HepG2 (cell line): ENCODE data around the gene TMEM220. TPM values are rescaled to one million over a fixed set of nuclear protein-coding genes. Genes with fewer than 3 reads are reported as not detected.

ENCODE experiments used
- ATAC-seq: fragments of 200-7000 bp; cut with Tn5 transposase; 3 replicates; pipeline ENCODE4 v1.9.1; 2020; ENCODE audit warnings: mild to moderate bottlenecking, moderate library complexity
- BruUV-seq: library from RNA; stranded (reverse); fragments of 400-500 nt; replicated peaks from 2 replicates; lab custom pipeline; 2021; lab: Mats Ljungman, UMichigan
- CTCF ChIA-PET: fragments of 300-600 bp; formaldehyde crosslinking; extraction: SDS; loops from one replicate; lab custom pipeline; 2021; ENCODE audit warnings: low total read pairs, inconsistent platforms, low intra/inter-chr PET ratio; lab: Yijun Ruan, JAX
- POLR2A ChIA-PET: fragments of 350-600 bp; sonication (Branson Sonifier 250); formaldehyde crosslinking; loops from one replicate; lab custom pipeline; 2020; ENCODE audit warnings: antibody characterized with exemption, inconsistent platforms; lab: Yijun Ruan, JAX
- DNase-seq: peaks from one replicate; pipeline ENCODE4 v3.0.0-alpha.2; 2015; ENCODE audit warnings: low spot score
- FAIRE-seq: peaks from 3 replicates; lab custom pipeline; 2011; peaks lifted over from hg19 to GRCh38; lab: Jason Lieb, UNC
- H2AFZ ChIP-seq: one replicate; pipeline ENCODE4 v1.6.1; 2011; ENCODE audit warnings: low read length, inconsistent platforms
- H3K27ac ChIP-seq: fragments of 300-600 bp; 3 replicates; pipeline ENCODE4 v1.8.0; 2011; ENCODE audit warnings: mixed run types, mild to moderate bottlenecking, mixed read lengths, low read length, inconsistent platforms; ENCODE audit not compliant: insufficient read depth; ENCODE audit errors: extremely low read length
- H3K27me3 ChIP-seq, 2 experiments: fragments of 200-600 bp in 1 of 2; 2 replicates in 1 of 2; 3 replicates in 1 of 2; pipeline versions ENCODE4 v1.6.0 to v1.8.0; 2011; ENCODE audit warnings: low read length in 2 of 2, mild to moderate bottlenecking in 2 of 2, moderate library complexity in 2 of 2, inconsistent platforms in 1 of 2; ENCODE audit not compliant: insufficient read depth in 2 of 2, control insufficient read depth in 1 of 2
- H3K36me3 ChIP-seq, 2 experiments: fragments of 200-600 bp in 1 of 2; replicated peaks in 1 of 2; 2 replicates in 1 of 2; 3 replicates in 1 of 2; pipeline versions ENCODE4 v1.5.1 to v1.8.0; 2011; ENCODE audit warnings: low read length in 2 of 2, inconsistent platforms in 1 of 2; ENCODE audit not compliant: insufficient read depth in 2 of 2, control insufficient read depth in 1 of 2
- H3K4me1 ChIP-seq: 2 replicates; pipeline ENCODE4 v1.5.1; 2012; ENCODE audit warnings: low read length, inconsistent platforms; ENCODE audit not compliant: insufficient read depth
- H3K4me2 ChIP-seq: 2 replicates; pipeline ENCODE4 v1.6.0; 2011; ENCODE audit warnings: low read depth, low read length, inconsistent platforms
- H3K4me3 ChIP-seq, 3 experiments: fragments of 200-600 bp in 1 of 3; sonication (generic), shearing (Covaris generic) in 1 of 3; replicated peaks in 1 of 3; 2 replicates each; pipeline ENCODE4 v1.5.1; 2011 to 2016; ENCODE audit warnings: low read length in 3 of 3, inconsistent platforms in 2 of 3, low read depth in 2 of 3, mild to moderate bottlenecking in 2 of 3, control low read depth in 1 of 3, mixed read lengths in 1 of 3; ENCODE audit not compliant: insufficient read depth in 1 of 3
- H3K79me2 ChIP-seq: one replicate; pipeline ENCODE4 v1.6.1; 2011; ENCODE audit warnings: low read length, inconsistent platforms; ENCODE audit not compliant: insufficient read depth
- H3K9ac ChIP-seq: 2 replicates; pipeline ENCODE4 v1.6.0; 2011; ENCODE audit warnings: mild to moderate bottlenecking, low read depth, low read length, inconsistent platforms; ENCODE audit not compliant: insufficient read depth
- H3K9me3 ChIP-seq: 2 replicates; pipeline ENCODE4 v1.5.1; 2012; ENCODE audit warnings: mild to moderate bottlenecking, low read length
- H4K20me1 ChIP-seq: 2 replicates; pipeline ENCODE4 v1.6.0; 2011; ENCODE audit warnings: inconsistent platforms, mild to moderate bottlenecking, low read length, moderate library complexity; ENCODE audit not compliant: insufficient read depth
- EED ChIP-seq: sonication (generic); formaldehyde crosslinking; IDR thresholded peaks from 2 replicates; pipeline ENCODE4 v1.5.0; 2020; ENCODE audit warnings: mild to moderate bottlenecking, missing genetic modification reagents
- ERF ChIP-seq: IDR thresholded peaks from 2 replicates; pipeline ENCODE4 v1.6.1; 2018; ENCODE audit warnings: missing biosample characterization, missing genetic modification reagents
- FOXJ3 ChIP-seq: sonication (generic); formaldehyde crosslinking; IDR thresholded peaks from 2 replicates; pipeline ENCODE4 v1.4.0; 2020; ENCODE audit warnings: missing genetic modification reagents, mild to moderate bottlenecking, borderline replicate concordance
- MED1 ChIP-seq: sonication (generic); formaldehyde crosslinking; IDR thresholded peaks from 2 replicates; pipeline ENCODE4 v1.4.0; 2020; ENCODE audit warnings: missing genetic modification reagents
- ZKSCAN5 ChIP-seq: sonication (generic); formaldehyde crosslinking; IDR thresholded peaks from 2 replicates; pipeline ENCODE4 v1.5.1; 2020; ENCODE audit warnings: mild to moderate bottlenecking, missing genetic modification reagents
- ZNF652 ChIP-seq: IDR thresholded peaks from 2 replicates; pipeline ENCODE4 v1.6.1; 2016; ENCODE audit warnings: low read depth, borderline replicate concordance
- ZNF660 ChIP-seq: sonication (generic); formaldehyde crosslinking; IDR thresholded peaks from 2 replicates; pipeline ENCODE4 v1.5.1; 2020; ENCODE audit warnings: mild to moderate bottlenecking, low read depth, missing genetic modification reagents, borderline replicate concordance
- WGBS: methylation state at CpG from one replicate; pipeline ENCODE4 v1.1.6; 2017; ENCODE audit warnings: low lambda C conversion rate; 5-methylcytosine and 5-hydroxymethylcytosine counted together
- in situ Hi-C: cut with HindIII; loops from 2 replicates; pipeline ENCODE4 v1.10.0; 2017; ENCODE audit warnings: low pct_unique_long_range_greater_than_20kb; ENCODE audit not compliant: extremely low pct_ligation_motif_present
- intact Hi-C: fragments of 100-400 bp; cut with micrococcal nuclease; formaldehyde crosslinking; loops from one replicate; pipeline ENCODE4 v1.10.0; 2022; ENCODE audit not compliant: unreplicated experiment
- polyA plus RNA-seq, 8 experiments: library from polyadenylated mRNA; depleted of rRNA in 3 of 8; stranded (reverse) in 7 of 8; unstranded in 1 of 8; fragments of >200 nt; fragmentation: Illumina TruSeq in 4 of 8; extraction: Trizol in 4 of 8; gene quantifications; 2 replicates each; pipeline versions ENCODE4 v1.2.1 to v1.2.3, GENCODE V29; 2011 to 2016; ENCODE audit warnings: low read depth in 4 of 8, missing spikeins in 1 of 8, mixed read lengths in 1 of 8; ENCODE audit not compliant: insufficient read depth in 1 of 8
- total RNA-seq, 5 experiments: library from RNA; depleted of rRNA; stranded (reverse); fragments of >200 nt; fragmentation: Illumina TruSeq; extraction: Trizol; gene quantifications; 2 replicates each; pipeline ENCODE4 v1.2.3, GENCODE V29; 2016; ENCODE audit warnings: low read depth in 1 of 5
- TF ChIP-seq, protein P1 (sequence below): sonication (generic); formaldehyde crosslinking; IDR thresholded peaks from 2 replicates; pipeline ENCODE4 v1.5.0; 2020; ENCODE audit warnings: mild to moderate bottlenecking, low read depth, missing genetic modification reagents, borderline replicate concordance
- TF ChIP-seq, protein P2 (sequence below): sonication (generic); formaldehyde crosslinking; IDR thresholded peaks from 2 replicates; pipeline ENCODE4 v1.5.0; 2020; ENCODE audit warnings: missing genetic modification reagents
- TF ChIP-seq, protein P3 (sequence below): sonication (generic); formaldehyde crosslinking; IDR thresholded peaks from 2 replicates; pipeline ENCODE4 v1.4.0; 2020; ENCODE audit warnings: missing genetic modification reagents
- TF ChIP-seq, protein P4 (sequence below): sonication (generic); formaldehyde crosslinking; IDR thresholded peaks from 2 replicates; pipeline ENCODE4 v1.5.1; 2020; ENCODE audit warnings: missing genetic modification reagents, mild to moderate bottlenecking, borderline replicate concordance

The TMEM220 gene
- total and polyA plus RNA-seq, 2 of the 13 experiments (the other 11 are each of a cell fraction or from before 2014, with no cell fraction given) = 1.3 to 2.2 TPM

DNA sequence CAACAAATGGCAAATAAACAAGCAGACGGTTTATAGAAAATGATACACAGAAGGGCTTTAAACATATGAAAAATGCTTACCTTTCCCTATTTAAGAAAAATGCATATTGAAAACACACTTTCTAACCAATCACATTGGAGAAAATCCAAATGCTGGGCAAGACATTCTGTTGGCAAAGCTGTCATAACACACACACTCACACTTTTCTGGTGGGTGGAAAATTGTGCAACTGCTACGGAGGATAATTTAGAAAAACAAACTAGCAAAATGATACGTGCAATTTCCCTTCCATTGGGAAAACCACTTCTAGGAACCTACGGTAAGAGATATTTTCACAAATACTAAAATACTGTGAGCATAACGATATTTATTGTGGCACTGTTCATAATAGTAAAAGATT, 62.9 kb downstream of the TMEM220 start (continued):
- TF ChIP-seq ZKSCAN5 (CRISPR knock-in tag) = no peak
- no peak for TF ChIP-seq FOXJ3 (CRISPR knock-in tag)
- TF ChIP-seq, protein P1, sequence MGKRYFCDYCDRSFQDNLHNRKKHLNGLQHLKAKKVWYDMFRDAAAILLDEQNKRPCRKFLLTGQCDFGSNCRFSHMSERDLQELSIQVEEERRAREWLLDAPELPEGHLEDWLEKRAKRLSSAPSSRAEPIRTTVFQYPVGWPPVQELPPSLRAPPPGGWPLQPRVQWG (CRISPR knock-in tag) = no peak
- no peak for TF ChIP-seq MED1 (CRISPR knock-in tag)

DNA sequence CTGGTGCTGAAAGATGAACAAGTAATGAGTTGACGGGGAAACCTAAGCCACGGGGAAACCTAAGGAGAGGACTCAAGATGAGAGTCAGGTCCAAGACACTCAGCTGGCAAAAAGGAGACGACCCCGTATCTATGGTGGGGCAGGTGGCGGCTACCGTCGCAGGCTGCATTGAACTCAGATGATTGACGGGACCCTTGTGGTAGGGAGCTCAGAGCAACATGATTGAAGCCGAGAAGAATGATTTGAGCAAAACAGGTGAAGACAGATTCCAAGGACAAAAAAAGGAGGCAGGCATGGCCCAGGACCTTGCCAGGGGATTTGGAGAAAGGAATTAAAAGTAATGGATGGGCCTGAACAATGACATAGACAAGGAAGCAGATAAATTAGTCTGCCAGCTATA, 65.3 kb downstream of the TMEM220 start:
- WGBS = 97% methylated on average over 9 of the region's 9 CpGs
- Histone ChIP-seq H3K27me3 (no peaks in the 10 kb centered on the region), H3K36me3 (no peaks in the 10 kb centered on the region; a peak in 2 of 5 replicates), H3K4me1 (no peaks in the 10 kb centered on the region), H2AFZ (no peak overlapping the region), H3K79me2 (no peaks in the 10 kb centered on the region), H3K4me2 (no peak overlapping the region), H4K20me1 (no peaks in the 10 kb centered on the region), H3K9ac (no peak overlapping the region), H3K9me3 (no peaks in the 10 kb centered on the region), H3K27ac (no peak overlapping the region), H3K4me3 (no peak overlapping the region)
- intact Hi-C loops (no loop called here), in situ Hi-C loops (no loop called here)
- no peak for FAIRE-seq
- no TSS peak for BruUV-seq
- CTCF ChIA-PET = no interaction called here
- no peak for ATAC-seq
- DNase-seq = no peak
- POLR2A ChIA-PET = no interaction called here
- TF ChIP-seq ERF (CRISPR knock-in tag) = no peak
- TF ChIP-seq, protein P2, sequence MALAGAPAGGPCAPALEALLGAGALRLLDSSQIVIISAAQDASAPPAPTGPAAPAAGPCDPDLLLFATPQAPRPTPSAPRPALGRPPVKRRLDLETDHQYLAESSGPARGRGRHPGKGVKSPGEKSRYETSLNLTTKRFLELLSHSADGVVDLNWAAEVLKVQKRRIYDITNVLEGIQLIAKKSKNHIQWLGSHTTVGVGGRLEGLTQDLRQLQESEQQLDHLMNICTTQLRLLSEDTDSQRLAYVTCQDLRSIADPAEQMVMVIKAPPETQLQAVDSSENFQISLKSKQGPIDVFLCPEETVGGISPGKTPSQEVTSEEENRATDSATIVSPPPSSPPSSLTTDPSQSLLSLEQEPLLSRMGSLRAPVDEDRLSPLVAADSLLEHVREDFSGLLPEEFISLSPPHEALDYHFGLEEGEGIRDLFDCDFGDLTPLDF (CRISPR knock-in tag) = no peak
- TF ChIP-seq EED = no peak
- TF ChIP-seq, protein P3, sequence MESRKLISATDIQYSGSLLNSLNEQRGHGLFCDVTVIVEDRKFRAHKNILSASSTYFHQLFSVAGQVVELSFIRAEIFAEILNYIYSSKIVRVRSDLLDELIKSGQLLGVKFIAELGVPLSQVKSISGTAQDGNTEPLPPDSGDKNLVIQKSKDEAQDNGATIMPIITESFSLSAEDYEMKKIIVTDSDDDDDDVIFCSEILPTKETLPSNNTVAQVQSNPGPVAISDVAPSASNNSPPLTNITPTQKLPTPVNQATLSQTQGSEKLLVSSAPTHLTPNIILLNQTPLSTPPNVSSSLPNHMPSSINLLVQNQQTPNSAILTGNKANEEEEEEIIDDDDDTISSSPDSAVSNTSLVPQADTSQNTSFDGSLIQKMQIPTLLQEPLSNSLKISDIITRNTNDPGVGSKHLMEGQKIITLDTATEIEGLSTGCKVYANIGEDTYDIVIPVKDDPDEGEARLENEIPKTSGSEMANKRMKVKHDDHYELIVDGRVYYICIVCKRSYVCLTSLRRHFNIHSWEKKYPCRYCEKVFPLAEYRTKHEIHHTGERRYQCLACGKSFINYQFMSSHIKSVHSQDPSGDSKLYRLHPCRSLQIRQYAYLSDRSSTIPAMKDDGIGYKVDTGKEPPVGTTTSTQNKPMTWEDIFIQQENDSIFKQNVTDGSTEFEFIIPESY = no peak
- no peak for TF ChIP-seq ZNF652 (CRISPR knock-in tag)
- no peak for TF ChIP-seq ZNF660
- TF ChIP-seq, protein P4, sequence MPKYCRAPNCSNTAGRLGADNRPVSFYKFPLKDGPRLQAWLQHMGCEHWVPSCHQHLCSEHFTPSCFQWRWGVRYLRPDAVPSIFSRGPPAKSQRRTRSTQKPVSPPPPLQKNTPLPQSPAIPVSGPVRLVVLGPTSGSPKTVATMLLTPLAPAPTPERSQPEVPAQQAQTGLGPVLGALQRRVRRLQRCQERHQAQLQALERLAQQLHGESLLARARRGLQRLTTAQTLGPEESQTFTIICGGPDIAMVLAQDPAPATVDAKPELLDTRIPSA (CRISPR knock-in tag) = no peak
